HFF-Myc (cell line): ENCODE results near the gene FUCA1.
"Not testable (repeated sequence)": the region's sequence is repeated elsewhere in the genome, so short reads cannot be mapped to it uniquely, and the experiment has no call there.

Experiments
- DNase-seq: peaks from one replicate; pipeline ENCODE4 v3.0.0-alpha.2; 2011; ENCODE audit warnings: low read depth; ENCODE audit errors: extremely low read depth
- H3K4me3 ChIP-seq: replicated peaks from 2 replicates; pipeline ENCODE4 v1.5.1; 2011; ENCODE audit warnings: low read depth, mild to moderate bottlenecking, control low read depth, low read length
- CTCF ChIP-seq: IDR thresholded peaks from 2 replicates; pipeline ENCODE4 v1.5.1; 2012; ENCODE audit warnings: mild to moderate bottlenecking, low read depth, low read length, control low read depth; ENCODE audit errors: missing control alignments

Gene FUCA1

GRCh38 chr1:23862640-23863039 is 5.5 kb downstream of the FUCA1 start:
- DNase-seq, result no peak
- no peak overlapping the region for H3K4me3 ChIP-seq
- TF ChIP-seq CTCF, result no peak

- DNase-seq, result no peak
- no peak overlapping the region for H3K4me3 ChIP-seq
- peak; percentile 40 for TF ChIP-seq CTCF
Measured at GRCh38 chr1:23854568-23854967, 13.5 kb downstream of the FUCA1 start.

- not testable (repeated sequence) for H3K4me3 ChIP-seq, DNase-seq
Measured at GRCh38 chr1:23853124-23853523, 15.0 kb downstream of the FUCA1 start.

GRCh38 chr1:23851406-23851805 is 16.7 kb downstream of the FUCA1 start:
- not testable (repeated sequence) for DNase-seq, H3K4me3 ChIP-seq

GRCh38 chr1:23848673-23849616 is 19.1 kb downstream of the FUCA1 start:
- DNase-seq, result no peak
- no peak for TF ChIP-seq CTCF
- no peak overlapping the region for H3K4me3 ChIP-seq

GRCh38 chr1:23847482-23848095 is 20.5 kb downstream of the FUCA1 start:
- not testable (repeated sequence) for H3K4me3 ChIP-seq, DNase-seq

GRCh38 chr1:23845163-23845562 is 22.9 kb downstream of the FUCA1 start:
- DNase-seq, result no peak
- no peak for TF ChIP-seq CTCF
- no peak overlapping the region for H3K4me3 ChIP-seq

GRCh38 chr1:23843644-23844043 is 24.4 kb downstream of the FUCA1 start:
- no peak overlapping the region for H3K4me3 ChIP-seq
- no peak for TF ChIP-seq CTCF
- DNase-seq, result no peak
